Measurements from ENCODE around the gene ARL5B. TPM values are rescaled to one million over a fixed set of nuclear protein-coding genes. Genes with fewer than 3 reads are reported as not detected.

Gene ARL5B
- total and polyA plus RNA-seq, 9 of the 15 experiments (the other 6 are each of a cell fraction or from before 2014, with no cell fraction given): 4.1 to 22.2 (median 15.1) TPM

DNA sequence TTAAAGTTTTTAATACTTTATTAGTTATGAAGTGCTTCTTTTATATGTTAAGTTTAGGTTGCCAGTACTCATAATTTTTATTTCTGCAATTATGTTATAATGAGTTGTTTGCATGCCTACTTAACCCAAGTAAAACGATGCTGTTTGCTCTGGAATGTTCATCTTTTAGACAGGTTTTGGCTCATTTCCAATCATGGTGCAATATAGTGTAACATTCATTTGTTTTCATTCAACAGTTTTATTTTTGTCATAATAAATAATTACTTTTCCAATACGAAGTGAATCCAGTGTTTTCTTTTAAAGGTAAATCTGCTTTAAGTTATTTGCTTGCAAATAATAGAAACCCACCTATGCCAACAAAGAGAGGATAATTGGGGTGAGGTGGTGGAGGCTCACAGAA, 22.1 kb downstream of the ARL5B start:
- Histone ChIP-seq H3K27me3 (ENCODE audit: control insufficient read depth in 2 of 2, insufficient read depth in 2 of 2, low read length in 2 of 2) (no peaks in the 10 kb centered on the region), H2AFZ (ENCODE audit: low read depth, low read length) (no peak overlapping the region), H3K36me3 (ENCODE audit: control insufficient read depth, insufficient read depth, low read length) (peaks cover 8% of the 10 kb centered on the region; the same call in 2 of the 3 replicates), H3K4me1 (replicated peaks in 1 of 2; ENCODE audit: control insufficient read depth in 2 of 2, insufficient read depth in 2 of 2, low read length in 2 of 2) (no peaks in the 10 kb centered on the region), H3K27ac (ENCODE audit: extremely low read depth, low read depth, low read length) (no peak overlapping the region), H4K20me1 (replicated peaks; ENCODE audit: control insufficient read depth, insufficient read depth, low read length) (no peaks in the 10 kb centered on the region), H3K4me2 (ENCODE audit: insufficient read depth, low read length) (no peak overlapping the region), H3K9me3 (replicated peaks; ENCODE audit: control insufficient read depth, insufficient read depth, low read depth, low read length) (no peaks in the 10 kb centered on the region), H3K9ac (ENCODE audit: insufficient read depth in 1 of 2, low read depth in 2 of 2, low read length in 2 of 2) (no peak overlapping the region), H3K4me3 (no peak overlapping the region), H3K9me1 (ENCODE audit: control insufficient read depth, insufficient read depth, low read length) (no peaks in the 10 kb centered on the region), H3K79me2 (ENCODE audit: control insufficient read depth, insufficient read depth, low read length) (no peaks in the 10 kb centered on the region)
- in situ Hi-C loops (cut with MboI): no loop called here
- ChIA-PET POLR2A (no interaction called here), CTCF (ENCODE audit: low intra/inter-chr PET ratio) (no interaction called here)
- no peak for ATAC-seq
- TF ChIP-seq HDAC6 (IDR thresholded peaks at IDR 0.05; ENCODE audit: low read depth, low read length) (no peak), MTA2 (IDR thresholded peaks at IDR 0.05; ENCODE audit: low read depth) (no peak), NFIC (IDR thresholded peaks at IDR 0.05) (peak; percentile 68), POLR2H (tag; IDR thresholded peaks at IDR 0.05; ENCODE audit: low read depth) (no peak), FOSL1 (tag; conservative IDR thresholded peaks at IDR 0.05) (no peak), ZNF23 (CRISPR knock-in tag; IDR thresholded peaks at IDR 0.05) (no peak), MEIS2 (IDR thresholded peaks at IDR 0.05; ENCODE audit: partially characterized antibody) (peak; percentile 26), SNRNP70 (optimal IDR thresholded peaks at IDR 0.05; ENCODE audit: low read depth, low read length) (no peak), CEBPG (CRISPR knock-in tag; IDR thresholded peaks at IDR 0.05) (no peak), CEBPG (tag; conservative IDR thresholded peaks at IDR 0.05 in 1 of 2, IDR thresholded peaks at IDR 0.05 in 1 of 2) (peak in 1 of 2 experiments; percentile 51; a peak in 1 of 4 replicates), HDAC1 (IDR thresholded peaks at IDR 0.05) (no peak)
- TF ChIP-seq, protein P1, sequence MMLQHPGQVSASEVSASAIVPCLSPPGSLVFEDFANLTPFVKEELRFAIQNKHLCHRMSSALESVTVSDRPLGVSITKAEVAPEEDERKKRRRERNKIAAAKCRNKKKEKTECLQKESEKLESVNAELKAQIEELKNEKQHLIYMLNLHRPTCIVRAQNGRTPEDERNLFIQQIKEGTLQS (IDR thresholded peaks at IDR 0.05): peak; percentile 14; the same call in 1 of the 2 replicates
- TF ChIP-seq, protein P1 (CRISPR knock-in tag; conservative IDR thresholded peaks at IDR 0.05): no peak
- TF ChIP-seq, protein P2, sequence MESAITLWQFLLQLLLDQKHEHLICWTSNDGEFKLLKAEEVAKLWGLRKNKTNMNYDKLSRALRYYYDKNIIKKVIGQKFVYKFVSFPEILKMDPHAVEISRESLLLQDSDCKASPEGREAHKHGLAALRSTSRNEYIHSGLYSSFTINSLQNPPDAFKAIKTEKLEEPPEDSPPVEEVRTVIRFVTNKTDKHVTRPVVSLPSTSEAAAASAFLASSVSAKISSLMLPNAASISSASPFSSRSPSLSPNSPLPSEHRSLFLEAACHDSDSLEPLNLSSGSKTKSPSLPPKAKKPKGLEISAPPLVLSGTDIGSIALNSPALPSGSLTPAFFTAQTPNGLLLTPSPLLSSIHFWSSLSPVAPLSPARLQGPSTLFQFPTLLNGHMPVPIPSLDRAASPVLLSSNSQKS (CRISPR knock-in tag; IDR thresholded peaks at IDR 0.05): no peak
- FAIRE-seq: no peak
- WGBS (ENCODE audit: insufficient coverage, low coverage, missing lambda C conversion rate): 10% methylated on average over 2 of the region's 2 CpGs
- DNase-seq (ENCODE audit: extremely low read depth in 1 of 4, low spot score in 3 of 4): no peak
- intact Hi-C loops (cut with micrococcal nuclease): no loop called here
- no TSS peak for BruUV-seq (replicated peaks)
